ENCODE measurements around the gene MYO5B.

Gene MYO5B

DNA sequence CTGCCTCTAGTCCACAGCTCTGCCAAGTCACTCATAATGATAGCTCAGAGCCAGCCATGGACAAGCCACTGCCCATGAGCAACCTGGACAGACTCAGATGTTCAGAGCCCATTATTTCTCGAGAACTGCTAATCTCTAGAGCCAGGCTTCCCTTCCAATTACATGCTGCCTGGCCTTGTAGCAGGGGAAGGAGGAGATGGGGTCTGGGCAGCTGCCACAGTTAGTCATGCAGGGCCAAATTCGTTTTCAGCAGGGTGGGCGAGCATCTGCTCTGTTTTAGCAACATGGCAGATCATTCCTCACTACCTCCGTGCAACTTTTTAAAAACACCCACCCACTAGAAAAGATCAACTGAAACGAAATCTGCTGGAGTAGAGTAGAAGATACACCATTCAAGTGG is 141.8 kb downstream of the MYO5B start:
- Histone ChIP-seq H3K9me3 (ENCODE audit: insufficient read depth, low read length) (no peaks in the 10 kb centered on the region), H3K27me3 (ENCODE audit: low read length) (no peaks in the 10 kb centered on the region), H4K20me1 (ENCODE audit: low read depth, low read length) (no peaks in the 10 kb centered on the region), H3K9ac (ENCODE audit: low read length) (no peak overlapping the region), H3K4me2 (ENCODE audit: low read depth, low read length, poor library complexity, severe bottlenecking) (no peak overlapping the region), H2AFZ (ENCODE audit: low read depth, low read length, severe bottlenecking) (no peak overlapping the region), H3K4me3 (ENCODE audit: insufficient read depth, low read length, poor library complexity, severe bottlenecking) (no peak overlapping the region), H3K9me2 (replicated peaks; ENCODE audit: insufficient read depth, low read length) (no peaks in the 10 kb centered on the region), H3K36me3 (ENCODE audit: low read length) (no peaks in the 10 kb centered on the region), H3K79me2 (ENCODE audit: insufficient read depth, low read length) (no peaks in the 10 kb centered on the region), H3F3A (ENCODE audit: insufficient read depth) (no peaks in the 10 kb centered on the region), H3K27ac (ENCODE audit: low read depth, low read length) (no peak overlapping the region)
- no peak for TF ChIP-seq EZH2phosphoT487 (conservative IDR thresholded peaks at IDR 0.05; ENCODE audit: low read length)
- TF ChIP-seq, protein P1, sequence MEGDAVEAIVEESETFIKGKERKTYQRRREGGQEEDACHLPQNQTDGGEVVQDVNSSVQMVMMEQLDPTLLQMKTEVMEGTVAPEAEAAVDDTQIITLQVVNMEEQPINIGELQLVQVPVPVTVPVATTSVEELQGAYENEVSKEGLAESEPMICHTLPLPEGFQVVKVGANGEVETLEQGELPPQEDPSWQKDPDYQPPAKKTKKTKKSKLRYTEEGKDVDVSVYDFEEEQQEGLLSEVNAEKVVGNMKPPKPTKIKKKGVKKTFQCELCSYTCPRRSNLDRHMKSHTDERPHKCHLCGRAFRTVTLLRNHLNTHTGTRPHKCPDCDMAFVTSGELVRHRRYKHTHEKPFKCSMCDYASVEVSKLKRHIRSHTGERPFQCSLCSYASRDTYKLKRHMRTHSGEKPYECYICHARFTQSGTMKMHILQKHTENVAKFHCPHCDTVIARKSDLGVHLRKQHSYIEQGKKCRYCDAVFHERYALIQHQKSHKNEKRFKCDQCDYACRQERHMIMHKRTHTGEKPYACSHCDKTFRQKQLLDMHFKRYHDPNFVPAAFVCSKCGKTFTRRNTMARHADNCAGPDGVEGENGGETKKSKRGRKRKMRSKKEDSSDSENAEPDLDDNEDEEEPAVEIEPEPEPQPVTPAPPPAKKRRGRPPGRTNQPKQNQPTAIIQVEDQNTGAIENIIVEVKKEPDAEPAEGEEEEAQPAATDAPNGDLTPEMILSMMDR (IDR thresholded peaks at IDR 0.05; ENCODE audit: insufficient read depth, low read length, poor library complexity, severe bottlenecking): no peak

DNA sequence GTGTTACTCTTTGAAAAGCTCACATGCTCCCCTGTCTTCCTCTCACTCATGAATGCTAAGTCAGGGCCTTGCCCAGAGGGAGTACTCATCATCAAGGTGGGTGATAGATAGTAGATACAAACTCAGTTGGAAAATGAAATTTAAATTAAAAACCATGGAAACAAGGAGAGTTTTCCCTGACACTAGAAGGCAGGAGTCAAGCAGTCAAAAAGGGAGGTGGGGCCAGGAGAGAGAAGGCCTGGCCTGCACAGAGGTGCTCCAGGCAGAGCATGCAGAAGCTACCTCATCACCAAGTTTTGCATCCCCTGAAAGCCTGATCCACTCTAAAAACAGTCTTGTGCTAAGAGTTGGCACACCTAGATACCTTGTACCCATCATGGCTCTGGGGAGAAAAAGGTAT is 143.7 kb downstream of the MYO5B start:
- H3K9me3 ChIP-seq (ENCODE audit: insufficient read depth, low read length): no peaks in the 10 kb centered on the region
- no peak for TF ChIP-seq EZH2phosphoT487 (conservative IDR thresholded peaks at IDR 0.05; ENCODE audit: low read length)
- TF ChIP-seq, protein P1 (IDR thresholded peaks at IDR 0.05; ENCODE audit: insufficient read depth, low read length, poor library complexity, severe bottlenecking): no peak
- H4K20me1 ChIP-seq (ENCODE audit: low read depth, low read length): no peaks in the 10 kb centered on the region
- no peak overlapping the region for H3K4me3 ChIP-seq (ENCODE audit: insufficient read depth, low read length, poor library complexity, severe bottlenecking)
- H3K9me2 ChIP-seq (replicated peaks; ENCODE audit: insufficient read depth, low read length): no peaks in the 10 kb centered on the region
- H3K4me2 ChIP-seq (ENCODE audit: low read depth, low read length, poor library complexity, severe bottlenecking): no peak overlapping the region
- H3K9ac ChIP-seq (ENCODE audit: low read length): no peak overlapping the region
- no peak overlapping the region for H3K27ac ChIP-seq (ENCODE audit: low read depth, low read length)
- H3K27me3 ChIP-seq (ENCODE audit: low read length): no peaks in the 10 kb centered on the region
- H3F3A ChIP-seq (ENCODE audit: insufficient read depth): no peaks in the 10 kb centered on the region
- no peaks in the 10 kb centered on the region for H3K36me3 ChIP-seq (ENCODE audit: low read length)
- H2AFZ ChIP-seq (ENCODE audit: low read depth, low read length, severe bottlenecking): no peak overlapping the region
- H3K79me2 ChIP-seq (ENCODE audit: insufficient read depth, low read length): no peaks in the 10 kb centered on the region

DNA sequence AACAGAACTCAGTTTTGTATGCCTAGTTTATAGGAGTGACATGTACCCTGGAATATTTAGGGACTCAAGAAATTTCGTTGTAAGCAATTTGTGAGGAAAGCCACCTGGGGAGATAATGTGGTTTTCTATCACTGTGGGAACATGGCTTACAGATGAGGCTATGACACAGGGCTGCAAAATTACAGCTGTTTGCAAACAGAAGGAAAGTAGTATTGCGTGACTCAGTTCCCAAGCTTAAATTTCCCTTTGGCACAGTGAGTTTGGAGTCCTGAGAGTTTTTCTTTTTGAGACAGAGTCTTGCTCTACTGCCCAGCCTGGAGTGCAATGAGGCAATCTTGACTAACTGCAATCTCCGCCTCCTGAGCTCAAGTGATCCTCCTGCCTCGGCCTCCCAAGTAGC is 149.8 kb downstream of the MYO5B start:
- H3K4me2 ChIP-seq (ENCODE audit: low read depth, low read length, poor library complexity, severe bottlenecking): no peak overlapping the region

More for the DNA sequence above, 149.8 kb downstream of the MYO5B start:
- no peaks in the 10 kb centered on the region for H3K36me3 ChIP-seq (ENCODE audit: low read length)
- no peaks in the 10 kb centered on the region for H4K20me1 ChIP-seq (ENCODE audit: low read depth, low read length)
- no peaks in the 10 kb centered on the region for H3K9me2 ChIP-seq (replicated peaks; ENCODE audit: insufficient read depth, low read length)
- no peaks in the 10 kb centered on the region for H3F3A ChIP-seq (ENCODE audit: insufficient read depth)
- H3K4me3 ChIP-seq (ENCODE audit: insufficient read depth, low read length, poor library complexity, severe bottlenecking): no peak overlapping the region
- H3K9me3 ChIP-seq (ENCODE audit: insufficient read depth, low read length): no peaks in the 10 kb centered on the region
- H3K79me2 ChIP-seq (ENCODE audit: insufficient read depth, low read length): no peaks in the 10 kb centered on the region
- H3K27me3 ChIP-seq (ENCODE audit: low read length): no peaks in the 10 kb centered on the region
- no peak overlapping the region for H2AFZ ChIP-seq (ENCODE audit: low read depth, low read length, severe bottlenecking)
- TF ChIP-seq, protein P1 (IDR thresholded peaks at IDR 0.05; ENCODE audit: insufficient read depth, low read length, poor library complexity, severe bottlenecking): no peak
- no peak for TF ChIP-seq EZH2phosphoT487 (conservative IDR thresholded peaks at IDR 0.05; ENCODE audit: low read length)
- H3K9ac ChIP-seq (ENCODE audit: low read length): no peak overlapping the region
- H3K27ac ChIP-seq (ENCODE audit: low read depth, low read length): no peak overlapping the region
